A549 (cell line): ENCODE results near the gene PREX1.

Experiments
- CTCF ChIP-seq: fragments of >200 bp; sonication (Bioruptor Twin); formaldehyde crosslinking; IDR thresholded peaks from 3 replicates; pipeline ENCODE4 v1.5.1; 2016
- HDAC2 ChIP-seq: fragments of 200-600 bp; sonication (generic); IDR thresholded peaks from 2 replicates; pipeline ENCODE4 v1.6.1; 2016
- JUNB ChIP-seq: fragments of >200 bp; sonication (Bioruptor Twin); formaldehyde crosslinking; IDR thresholded peaks from 2 replicates; pipeline ENCODE4 v1.6.1; 2016
- RCOR1 ChIP-seq: fragments of 150-350 bp; IDR thresholded peaks from 2 replicates; pipeline ENCODE4 v1.6.1; 2014; ENCODE audit warnings: antibody characterized with exemption, low read length, low read depth
- TF ChIP-seq, protein P1 (sequence below): IDR thresholded peaks from 2 replicates; pipeline ENCODE4 v1.6.1; 2012

- TF ChIP-seq CTCF (no peak), HDAC2 (no peak), JUNB (no peak), RCOR1 (no peak)
- TF ChIP-seq, protein P1, sequence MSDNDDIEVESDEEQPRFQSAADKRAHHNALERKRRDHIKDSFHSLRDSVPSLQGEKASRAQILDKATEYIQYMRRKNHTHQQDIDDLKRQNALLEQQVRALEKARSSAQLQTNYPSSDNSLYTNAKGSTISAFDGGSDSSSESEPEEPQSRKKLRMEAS: no peak
Observed at GRCh38 chr20:48784273-48784641, 43.5 kb downstream of the PREX1 start.
